Kidney (tissue), 22 donors: ENCODE data around the gene RGS7BP. TPM values are rescaled to one million over a fixed set of nuclear protein-coding genes. Genes with fewer than 3 reads are reported as not detected.
A peak's percentile ranks its signal among the peaks of the same experiment; 100 is the strongest.

Experiments
- DNase-seq, 5 donors: peaks; one replicate each; pipeline ENCODE4 v3.0.0-alpha.2; 2013 to 2020
- FAIRE-seq: peaks from 2 replicates; lab custom pipeline; 2012; peaks lifted over from hg19 to GRCh38; lab: Jason Lieb, UNC
- H3K27ac ChIP-seq, 2 donors: one replicate each; pipeline ENCODE4 v1.7.0; 2013; ENCODE audit warnings: low read depth in 2 of 2, low read length in 2 of 2, inconsistent platforms in 1 of 2
- H3K27me3 ChIP-seq: one replicate; pipeline ENCODE4 v1.7.1; 2013; ENCODE audit warnings: low read length, inconsistent platforms; ENCODE audit not compliant: control insufficient read depth, insufficient read depth
- H3K36me3 ChIP-seq, 3 donors: one replicate each; pipeline versions ENCODE4 v1.7.0 to v1.7.1; 2013; ENCODE audit warnings: low read length in 3 of 3, control low read depth in 1 of 3, inconsistent platforms in 1 of 3; ENCODE audit not compliant: insufficient read depth in 3 of 3, control insufficient read depth in 2 of 3
- H3K4me1 ChIP-seq, 3 donors: one replicate each; pipeline versions ENCODE4 v1.7.0 to v1.7.1; 2013; ENCODE audit warnings: low read length in 3 of 3, inconsistent platforms in 1 of 3, low read depth in 1 of 3; ENCODE audit not compliant: control insufficient read depth in 2 of 3, insufficient read depth in 2 of 3
- H3K4me3 ChIP-seq, 3 donors: one replicate each; pipeline versions ENCODE4 v1.7.0 to v1.8.1; 2013; ENCODE audit warnings: low read length in 3 of 3, control low read depth in 1 of 3, inconsistent platforms in 1 of 3
- H3K9ac ChIP-seq, 3 donors: one replicate each; pipeline versions ENCODE4 v1.7.0 to v1.7.1; 2013; ENCODE audit warnings: low read length in 3 of 3, control low read depth in 1 of 3, inconsistent platforms in 1 of 3
- H3K9me3 ChIP-seq, 3 donors: one replicate each; pipeline versions ENCODE4 v1.7.0 to v1.7.1; 2013; ENCODE audit warnings: low read length in 3 of 3, control low read depth in 1 of 3, inconsistent platforms in 1 of 3; ENCODE audit not compliant: control insufficient read depth in 2 of 3, insufficient read depth in 1 of 3
- intact Hi-C: fragments of 100-400 bp; cut with DNase I; formaldehyde crosslinking; loops from one replicate; pipeline ENCODE4 v1.11.1; 2022
- long read RNA-seq, 10 donors: library from polyadenylated mRNA in 1 of 10; unstranded in 1 of 10; transcript quantifications; one replicate each; pipeline ENCODE4 v2.0.0 and lab custom pipeline, GENCODE V29; 2021 to 2026
- polyA plus RNA-seq: library from polyadenylated mRNA; stranded (reverse); fragments of 350-450 nt; fragmentation: Illumina TruSeq; extraction: RNeasy Lipid Tissue Mini Kit (QIAGEN cat#74804); gene quantifications from one replicate; pipeline ENCODE4 v1.2.3, GENCODE V29; 2014; ENCODE audit warnings: low read depth, low replicate concordance; ENCODE audit not compliant: insufficient read depth
- total RNA-seq: library from RNA; stranded (reverse); fragmentation: NEBNext Ultra II Directional; extraction: Animal tissue kit (Norgen Biotek cat#: 25700); gene quantifications from one replicate; pipeline ENCODE4 v1.2.1, GENCODE V29; 2021
- TF ChIP-seq, protein P1 (sequence below): IDR thresholded peaks from 3 replicates; pipeline ENCODE4 v1.5.1; 2012; ENCODE audit warnings: mild to moderate bottlenecking, moderate library complexity, borderline replicate concordance; ENCODE audit not compliant: insufficient read depth; ENCODE audit errors: extremely low read depth
- donor health status: control.
- donor health status: control.
- donor health status: control.
- donor health status: control.
- donor health status: control.
- donor health status: DM: yes; HTN: yes; CAD: no.
- donor health status: Normal renal cell carcinoma (clear cell type).

The RGS7BP gene
- 10.7 TPM for total RNA-seq
- polyA plus RNA-seq = 0.39 TPM
- long read RNA-seq, donor 1, full-length matches to known transcripts = 1 of 1 reads
- long read RNA-seq, donor 1, partial matches to known transcripts = 0 of 1 reads
- long read RNA-seq, donor 1, other reads (novel, unspliced or antisense) = 0 of 1 reads
- long read RNA-seq, donor 2, full-length matches to known transcripts = 1 of 1 reads
- long read RNA-seq, donor 2, partial matches to known transcripts = 0 of 1 reads
- long read RNA-seq, donor 2, other reads (novel, unspliced or antisense) = 0 of 1 reads
- long read RNA-seq, donor 3, full-length matches to known transcripts = 1 of 1 reads
- long read RNA-seq, donor 3, partial matches to known transcripts = 0 of 1 reads
- long read RNA-seq, donor 3, other reads (novel, unspliced or antisense) = 0 of 1 reads
- long read RNA-seq, donor 4, full-length matches to known transcripts = 1 of 1 reads
- long read RNA-seq, donor 4, partial matches to known transcripts = 0 of 1 reads
- long read RNA-seq, donor 4, other reads (novel, unspliced or antisense) = 0 of 1 reads
- long read RNA-seq, donor 5 = 0 reads
- long read RNA-seq, donor 6 = 0 reads
- long read RNA-seq, donor 7, full-length matches to known transcripts = 1 of 3 reads
- long read RNA-seq, donor 7, partial matches to known transcripts = 0 of 3 reads
- long read RNA-seq, donor 7, other reads (novel, unspliced or antisense) = 2 of 3 reads
- long read RNA-seq, donor 8 = 0 reads
- long read RNA-seq, donor 9 = 0 reads
- long read RNA-seq, donor 10, full-length matches to known transcripts = 3 of 3 reads
- long read RNA-seq, donor 10, partial matches to known transcripts = 0 of 3 reads
- long read RNA-seq, donor 10, other reads (novel, unspliced or antisense) = 0 of 3 reads

DNA sequence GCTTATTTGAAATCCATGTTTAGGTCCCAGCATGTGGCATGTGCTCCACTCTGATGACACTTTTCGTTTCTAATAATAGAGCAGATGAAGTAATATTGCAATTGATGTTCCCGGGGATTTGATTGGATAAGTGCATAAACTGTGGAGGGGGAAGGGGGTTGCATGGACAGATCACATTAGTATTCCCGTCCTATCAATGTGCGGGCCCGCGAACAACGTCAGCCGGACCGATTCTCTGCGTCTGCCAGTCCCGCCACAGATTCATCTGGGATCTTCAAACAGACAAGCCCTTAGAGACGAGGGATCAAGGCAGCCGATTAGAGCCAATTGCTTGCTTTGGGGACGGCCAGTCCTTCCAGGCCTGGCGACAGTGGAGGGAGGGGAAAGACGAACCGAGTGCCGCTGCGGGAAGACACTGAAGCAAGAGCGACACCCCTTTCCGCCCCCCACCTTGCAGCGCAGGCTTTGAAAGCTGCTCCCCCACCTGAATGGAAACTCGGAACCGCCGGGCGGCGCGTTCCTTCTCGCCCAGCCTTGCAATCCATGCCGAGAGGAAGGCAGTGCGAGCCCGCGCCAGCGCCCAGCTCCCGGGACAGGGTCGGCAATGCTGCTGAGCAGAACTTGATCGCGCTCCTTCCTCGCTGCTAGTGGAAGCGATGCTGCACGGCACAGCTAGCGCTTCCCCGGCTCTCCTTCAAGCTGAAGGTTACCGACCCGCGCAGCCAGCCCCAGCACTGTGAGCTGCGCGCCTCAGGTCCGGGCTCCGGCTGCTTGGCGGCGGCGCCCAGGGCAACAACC, at the start of gene RGS7BP:
Gene RGS7BP, plus strand, starts transcription at position 247 of the 798 bp plus-strand sequence. CDS start 610 bp downstream, outside the sequence.
- FAIRE-seq = no peak
- Histone ChIP-seq H3K9ac (peak within 1 kb of the TSS in 2 of 3 donors; percentile 43 to 48), H3K27me3 (no peaks in the 10 kb centered on the region), H3K9me3 (no peaks in the 10 kb centered on the region), H3K4me1 (no peaks in the 10 kb centered on the region), H3K27ac (peak within 1 kb of the TSS in 1 of 2 donors; percentile 17), H3K36me3 (no peaks in the 10 kb centered on the region), H3K4me3 (peak within 1 kb of the TSS; percentile 64 to 80 (median 71))
- DNase-seq = peak; percentile 77 to 86 (median 81)
- intact Hi-C loops = no loop called here
- TF ChIP-seq, protein P1, sequence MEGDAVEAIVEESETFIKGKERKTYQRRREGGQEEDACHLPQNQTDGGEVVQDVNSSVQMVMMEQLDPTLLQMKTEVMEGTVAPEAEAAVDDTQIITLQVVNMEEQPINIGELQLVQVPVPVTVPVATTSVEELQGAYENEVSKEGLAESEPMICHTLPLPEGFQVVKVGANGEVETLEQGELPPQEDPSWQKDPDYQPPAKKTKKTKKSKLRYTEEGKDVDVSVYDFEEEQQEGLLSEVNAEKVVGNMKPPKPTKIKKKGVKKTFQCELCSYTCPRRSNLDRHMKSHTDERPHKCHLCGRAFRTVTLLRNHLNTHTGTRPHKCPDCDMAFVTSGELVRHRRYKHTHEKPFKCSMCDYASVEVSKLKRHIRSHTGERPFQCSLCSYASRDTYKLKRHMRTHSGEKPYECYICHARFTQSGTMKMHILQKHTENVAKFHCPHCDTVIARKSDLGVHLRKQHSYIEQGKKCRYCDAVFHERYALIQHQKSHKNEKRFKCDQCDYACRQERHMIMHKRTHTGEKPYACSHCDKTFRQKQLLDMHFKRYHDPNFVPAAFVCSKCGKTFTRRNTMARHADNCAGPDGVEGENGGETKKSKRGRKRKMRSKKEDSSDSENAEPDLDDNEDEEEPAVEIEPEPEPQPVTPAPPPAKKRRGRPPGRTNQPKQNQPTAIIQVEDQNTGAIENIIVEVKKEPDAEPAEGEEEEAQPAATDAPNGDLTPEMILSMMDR = no peak

DNA sequence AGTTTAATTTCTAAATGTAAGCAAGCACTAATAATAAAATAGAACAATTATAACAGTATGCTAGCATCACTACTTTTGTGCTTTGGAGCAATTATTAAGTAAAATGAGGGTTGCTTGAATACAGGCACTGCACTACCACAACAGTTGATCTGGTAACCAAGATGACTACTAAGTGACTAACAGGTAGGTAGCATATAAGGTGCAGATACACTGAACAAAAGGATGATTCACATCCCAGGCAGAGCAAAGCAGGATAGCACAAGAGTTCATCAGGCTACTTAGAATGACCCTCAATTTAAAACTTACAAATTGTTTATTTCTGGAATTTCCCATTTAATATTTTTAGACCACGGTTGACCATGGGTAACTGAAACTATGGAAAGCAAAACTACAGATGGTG, 48.0 kb upstream of the RGS7BP start:
- intact Hi-C loops = no loop called here
- Histone ChIP-seq H3K27ac (no peak overlapping the region), H3K4me1 (no peaks in the 10 kb centered on the region), H3K27me3 (no peaks in the 10 kb centered on the region), H3K36me3 (no peaks in the 10 kb centered on the region), H3K9ac (no peak overlapping the region), H3K9me3 (peaks cover 0 to 6% (median 0%) of the 10 kb centered on the region in 3 donors), H3K4me3 (no peak overlapping the region)
- no peak for DNase-seq
- no peak for FAIRE-seq
- TF ChIP-seq, protein P1 = no peak

DNA sequence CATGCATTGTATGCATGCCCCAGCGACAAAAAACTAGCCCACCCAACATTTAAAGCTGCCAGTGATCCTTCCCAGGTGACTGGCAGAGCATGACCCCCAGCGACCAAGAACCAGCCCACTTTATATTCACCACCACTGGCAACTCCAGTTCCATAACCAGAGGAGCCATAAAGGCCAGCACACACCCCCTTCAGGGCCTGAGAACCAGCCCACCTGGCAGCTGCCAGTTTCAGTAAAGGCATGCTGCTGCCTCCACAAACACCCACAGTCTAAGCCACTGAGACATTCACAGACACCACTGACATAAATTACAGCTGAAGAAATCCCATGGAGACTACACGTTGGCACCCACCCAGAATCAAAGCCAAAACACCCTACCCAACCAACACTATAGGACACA, 46.9 kb upstream of the RGS7BP start:
- H3K4me3 ChIP-seq = no peak overlapping the region
- FAIRE-seq = no peak

More for the DNA sequence above, 46.9 kb upstream of the RGS7BP start:
- Histone ChIP-seq H3K4me1 (no peaks in the 10 kb centered on the region), H3K9ac (no peak overlapping the region), H3K36me3 (no peaks in the 10 kb centered on the region), H3K9me3 (peaks cover 0 to 9% (median 2%) of the 10 kb centered on the region in 3 donors), H3K27ac (no peak overlapping the region), H3K27me3 (no peaks in the 10 kb centered on the region)
- intact Hi-C loops = no loop called here
- DNase-seq = no peak
- TF ChIP-seq, protein P1 = no peak
